ENCODE results near the gene TCN2. TPM values are rescaled to one million over a fixed set of nuclear protein-coding genes. Genes with fewer than 3 reads are reported as not detected.

Gene TCN2
- total RNA-seq, 1 experiment from 2014 or later: 2.4 TPM

DNA sequence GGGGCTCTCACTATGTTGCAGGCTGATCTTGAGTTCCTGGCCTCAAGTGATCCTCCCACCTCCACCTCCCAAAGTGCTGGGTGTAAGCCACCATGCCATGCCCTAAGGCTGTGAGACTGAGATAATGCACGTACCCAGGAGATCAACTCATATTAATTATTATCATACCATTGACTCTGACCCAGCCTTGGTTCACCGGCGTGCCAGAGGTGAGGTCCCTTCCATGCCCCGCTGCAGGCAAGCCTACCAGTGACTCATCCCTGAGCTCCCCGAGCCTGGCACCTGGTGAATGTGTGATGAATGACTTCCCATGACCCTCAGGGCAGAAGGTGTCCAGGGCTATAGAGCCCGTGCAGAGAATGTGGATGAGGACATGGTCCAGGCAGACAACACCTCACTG is 44.6 kb upstream of the TCN2 start:
- intact Hi-C loops (cut with micrococcal nuclease; ENCODE audit: unreplicated experiment) (no loop called here), in situ Hi-C loops (cut with HindIII; ENCODE audit: low pct_unique_long_range_greater_than_20kb, low sequenced_read_pairs) (no loop called here)
- DNase-seq (ENCODE audit: low read depth, low spot score) (no peak), ATAC-seq (no peak)
- Histone ChIP-seq H3K4me1 (ENCODE audit: control insufficient read depth, insufficient read depth, low read length) (no peaks in the 10 kb centered on the region; the same call in 1 of the 2 replicates), H3K4me3 (ENCODE audit: low read depth in 2 of 2, low read length in 2 of 2) (no peak overlapping the region), H3K27ac (ENCODE audit: low read length) (no peak overlapping the region), H3K36me3 (ENCODE audit: control insufficient read depth, insufficient read depth, low read length) (no peaks in the 10 kb centered on the region), H3K9me3 (ENCODE audit: control insufficient read depth, insufficient read depth, low read depth, low read length) (no peaks in the 10 kb centered on the region), H3K27me3 (ENCODE audit: control insufficient read depth, insufficient read depth, low read length) (no peaks in the 10 kb centered on the region)
- TF ChIP-seq TCF7L2 (IDR thresholded peaks at IDR 0.05; ENCODE audit: low read depth, low read length) (no peak), SIN3A (IDR thresholded peaks at IDR 0.05; ENCODE audit: borderline replicate concordance, insufficient read depth, low read depth, low read length) (no peak), CTCF (IDR thresholded peaks at IDR 0.05) (no peak), POLR2AphosphoS5 (IDR thresholded peaks at IDR 0.05; ENCODE audit: low read depth, low read length) (no peak)
- TF ChIP-seq, protein P1, sequence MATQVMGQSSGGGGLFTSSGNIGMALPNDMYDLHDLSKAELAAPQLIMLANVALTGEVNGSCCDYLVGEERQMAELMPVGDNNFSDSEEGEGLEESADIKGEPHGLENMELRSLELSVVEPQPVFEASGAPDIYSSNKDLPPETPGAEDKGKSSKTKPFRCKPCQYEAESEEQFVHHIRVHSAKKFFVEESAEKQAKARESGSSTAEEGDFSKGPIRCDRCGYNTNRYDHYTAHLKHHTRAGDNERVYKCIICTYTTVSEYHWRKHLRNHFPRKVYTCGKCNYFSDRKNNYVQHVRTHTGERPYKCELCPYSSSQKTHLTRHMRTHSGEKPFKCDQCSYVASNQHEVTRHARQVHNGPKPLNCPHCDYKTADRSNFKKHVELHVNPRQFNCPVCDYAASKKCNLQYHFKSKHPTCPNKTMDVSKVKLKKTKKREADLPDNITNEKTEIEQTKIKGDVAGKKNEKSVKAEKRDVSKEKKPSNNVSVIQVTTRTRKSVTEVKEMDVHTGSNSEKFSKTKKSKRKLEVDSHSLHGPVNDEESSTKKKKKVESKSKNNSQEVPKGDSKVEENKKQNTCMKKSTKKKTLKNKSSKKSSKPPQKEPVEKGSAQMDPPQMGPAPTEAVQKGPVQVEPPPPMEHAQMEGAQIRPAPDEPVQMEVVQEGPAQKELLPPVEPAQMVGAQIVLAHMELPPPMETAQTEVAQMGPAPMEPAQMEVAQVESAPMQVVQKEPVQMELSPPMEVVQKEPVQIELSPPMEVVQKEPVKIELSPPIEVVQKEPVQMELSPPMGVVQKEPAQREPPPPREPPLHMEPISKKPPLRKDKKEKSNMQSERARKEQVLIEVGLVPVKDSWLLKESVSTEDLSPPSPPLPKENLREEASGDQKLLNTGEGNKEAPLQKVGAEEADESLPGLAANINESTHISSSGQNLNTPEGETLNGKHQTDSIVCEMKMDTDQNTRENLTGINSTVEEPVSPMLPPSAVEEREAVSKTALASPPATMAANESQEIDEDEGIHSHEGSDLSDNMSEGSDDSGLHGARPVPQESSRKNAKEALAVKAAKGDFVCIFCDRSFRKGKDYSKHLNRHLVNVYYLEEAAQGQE (IDR thresholded peaks at IDR 0.05; ENCODE audit: insufficient read depth in 1 of 2, low read depth in 2 of 2, low read length in 1 of 2): no peak
- CTCF ChIA-PET: no interaction called here
- no TSS peak for BruUV-seq (replicated peaks)
- POLR2A ChIA-PET: no interaction called here

DNA sequence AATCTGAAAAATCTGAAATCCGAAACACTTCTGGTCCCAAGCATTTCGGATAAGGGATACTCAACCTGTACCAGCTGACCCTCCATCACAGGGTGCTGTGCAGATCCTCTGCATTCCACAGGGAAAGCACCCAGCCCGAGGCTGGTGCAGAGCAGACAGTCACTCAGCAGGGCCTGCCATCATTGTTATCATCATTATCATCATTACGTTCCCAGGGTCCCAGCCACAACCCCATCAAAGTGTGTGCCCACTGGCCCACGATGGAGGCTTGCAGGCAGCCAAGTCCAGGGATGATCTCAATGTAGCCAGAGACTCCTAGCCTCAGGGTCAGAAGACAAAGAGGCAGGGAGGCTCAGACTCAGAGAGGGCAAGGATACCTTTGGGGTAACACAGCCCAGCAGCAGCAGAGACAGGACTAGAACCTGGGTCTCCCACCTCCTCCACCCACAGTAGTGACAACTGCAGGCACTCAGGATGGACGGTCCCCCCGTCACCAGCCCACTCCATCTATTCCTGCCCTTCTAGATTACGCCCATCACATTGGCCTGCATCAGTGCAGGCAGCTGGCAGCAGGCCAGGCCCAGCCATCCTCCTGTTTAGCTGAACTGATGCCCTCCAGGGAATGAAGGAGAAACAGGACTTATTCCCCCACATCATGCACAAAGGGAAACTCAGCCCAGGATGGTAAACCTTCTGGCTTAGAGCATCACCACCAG is 42.8 kb upstream of the TCN2 start:
- H3K4me1 ChIP-seq (ENCODE audit: control insufficient read depth, insufficient read depth, low read length): no peaks in the 10 kb centered on the region; the same call in 1 of the 2 replicates

More for the DNA sequence above, 42.8 kb upstream of the TCN2 start:
- H3K4me3 ChIP-seq (ENCODE audit: low read depth in 2 of 2, low read length in 2 of 2): no peak overlapping the region
- TF ChIP-seq, protein P1 (IDR thresholded peaks at IDR 0.05; ENCODE audit: insufficient read depth in 1 of 2, low read depth in 2 of 2, low read length in 1 of 2): no peak
- TF ChIP-seq TCF7L2 (IDR thresholded peaks at IDR 0.05; ENCODE audit: low read depth, low read length) (no peak), POLR2AphosphoS5 (IDR thresholded peaks at IDR 0.05; ENCODE audit: low read depth, low read length) (no peak), CTCF (IDR thresholded peaks at IDR 0.05) (no peak), SIN3A (IDR thresholded peaks at IDR 0.05; ENCODE audit: borderline replicate concordance, insufficient read depth, low read depth, low read length) (no peak)
- POLR2A ChIA-PET: no interaction called here
- H3K9me3 ChIP-seq (ENCODE audit: control insufficient read depth, insufficient read depth, low read depth, low read length): no peaks in the 10 kb centered on the region
- no peak for ATAC-seq
- CTCF ChIA-PET: no interaction called here
- DNase-seq (ENCODE audit: low read depth, low spot score): no peak
- BruUV-seq (replicated peaks): no TSS peak
- in situ Hi-C loops (cut with HindIII; ENCODE audit: low pct_unique_long_range_greater_than_20kb, low sequenced_read_pairs) (no loop called here), intact Hi-C loops (cut with micrococcal nuclease; ENCODE audit: unreplicated experiment) (no loop called here)
- H3K27me3 ChIP-seq (ENCODE audit: control insufficient read depth, insufficient read depth, low read length): no peaks in the 10 kb centered on the region
- no peak overlapping the region for H3K27ac ChIP-seq (ENCODE audit: low read length)
- no peaks in the 10 kb centered on the region for H3K36me3 ChIP-seq (ENCODE audit: control insufficient read depth, insufficient read depth, low read length)
